Lower leg skin (tissue), 3 donors: ENCODE measurements around the gene CCDC85C.

Experiments used
- CTCF ChIP-seq, 3 donors: fragments of 450-650 bp; IDR thresholded peaks; one replicate each; pipeline ENCODE4 v1.5.1; 2016; ENCODE audit warnings: antibody characterized with exemption in 3 of 3, mild to moderate bottlenecking in 3 of 3, moderate library complexity in 2 of 3
- POLR2A ChIP-seq, 2 donors: fragments of 450-650 bp; IDR thresholded peaks; one replicate each; pipeline ENCODE4 v1.6.1; 2016 to 2017; ENCODE audit warnings: antibody characterized with exemption in 2 of 2, mild to moderate bottlenecking in 1 of 2, moderate library complexity in 1 of 2

- TF ChIP-seq POLR2A (IDR thresholded peaks at IDR 0.05) (no peak), CTCF (IDR thresholded peaks at IDR 0.05) (no peak)
These were observed 100.1 kb downstream of the CCDC85C start for GRCh38 chr14:99503848-99504453.
